ENCODE data around the gene PRKCB. TPM values are rescaled to one million over a fixed set of nuclear protein-coding genes. Genes with fewer than 3 reads are reported as not detected.

PRKCB gene
- total and polyA plus RNA-seq, 2 of the 8 experiments (the other 6 are each of a cell fraction or from before 2014, with no cell fraction given) = 7.1 to 12.1 TPM

DNA sequence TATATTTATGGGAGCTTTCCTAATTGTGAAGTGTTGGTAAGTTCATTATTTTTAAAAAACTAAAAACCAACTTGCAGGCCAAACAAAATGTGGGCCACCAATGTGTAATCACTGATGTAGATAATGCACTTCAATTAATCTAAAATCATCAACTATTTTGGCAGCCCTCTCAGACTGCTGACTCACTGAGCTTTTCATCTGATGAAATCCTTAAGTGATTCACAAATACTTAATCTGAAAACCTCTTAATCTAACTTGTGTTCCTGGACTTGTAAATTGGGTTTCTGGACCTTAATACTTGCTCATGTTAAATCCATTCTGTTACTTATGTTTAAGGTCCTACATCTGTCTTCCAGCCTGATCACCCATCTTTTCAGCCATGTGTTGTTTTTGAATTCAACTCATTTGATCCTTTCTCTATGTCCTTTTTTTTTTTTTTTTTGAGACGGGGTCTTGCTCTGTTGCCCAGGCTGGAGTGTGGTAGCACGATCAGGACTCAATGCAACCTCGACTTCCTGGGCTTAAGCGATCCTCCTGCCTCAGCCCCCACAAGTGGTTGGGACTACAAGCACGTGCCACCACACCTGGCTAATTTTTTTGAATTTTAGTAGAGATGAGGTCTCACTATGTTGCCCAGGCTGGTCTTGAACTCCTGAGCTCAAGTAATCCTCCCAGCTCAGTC lies 39.0 kb downstream of the PRKCB start:
- Histone ChIP-seq H2BK5ac (ENCODE audit: low read depth, low read length) (no peak overlapping the region), H3K4me3 (ENCODE audit: extremely low read depth in 1 of 4, insufficient read depth in 2 of 4, low read depth in 3 of 4, low read length in 4 of 4) (no peak overlapping the region), H3K79me2 (ENCODE audit: control insufficient read depth in 1 of 2, insufficient read depth in 2 of 2, low read length in 2 of 2) (no peaks in the 10 kb centered on the region), H2BK12ac (ENCODE audit: low read depth, low read length) (no peak overlapping the region), H3K23ac (ENCODE audit: insufficient read length) (no peak overlapping the region), H4K20me1 (replicated peaks in 1 of 2; ENCODE audit: control insufficient read depth in 1 of 2, insufficient read depth in 2 of 2, low read length in 2 of 2) (peaks cover 0 to 2% of the 10 kb centered on the region in 2 experiments), H2AFZ (ENCODE audit: low read length) (no peak overlapping the region), H3K9ac (replicated peaks in 1 of 4; ENCODE audit: extremely low read depth in 1 of 4, low read depth in 3 of 4, low read length in 3 of 4) (no peak overlapping the region), H2AK5ac (ENCODE audit: low read depth, low read length) (no peak overlapping the region), H3K18ac (ENCODE audit: extremely low read depth, low read length) (no peak overlapping the region), H3K4me2 (ENCODE audit: insufficient read depth in 1 of 2, low read depth in 2 of 2, low read length in 2 of 2) (no peak overlapping the region), H2BK15ac (ENCODE audit: low read length) (no peak overlapping the region), H3K56ac (replicated peaks; ENCODE audit: insufficient read length, low read depth, low read length) (no peak overlapping the region), H3K9me3 (ENCODE audit: insufficient read depth in 2 of 2, low read depth in 1 of 2, low read length in 1 of 2) (no peaks in the 10 kb centered on the region), H3K23me2 (ENCODE audit: low read depth, low read length) (no peaks in the 10 kb centered on the region), H2BK20ac (ENCODE audit: low read length) (no peak overlapping the region), H4K8ac (ENCODE audit: extremely low read depth, insufficient read depth, low read length) (no peak overlapping the region), H3K14ac (ENCODE audit: insufficient read length) (no peak overlapping the region), H3K27me3 (replicated peaks in 1 of 4; ENCODE audit: control insufficient read depth in 3 of 4, extremely low read depth in 1 of 4, insufficient read depth in 3 of 4, low read length in 3 of 4) (no peaks in the 10 kb centered on the region), H3K79me1 (ENCODE audit: low read depth, low read length) (no peaks in the 10 kb centered on the region), H3K4ac (replicated peaks; ENCODE audit: insufficient read length, low read depth, low read length) (no peak overlapping the region), H4K5ac (ENCODE audit: insufficient read length, low read depth, low read length) (no peak overlapping the region), H4K91ac (replicated peaks; ENCODE audit: insufficient read length, low read length) (no peak overlapping the region), H3K36me3 (ENCODE audit: control insufficient read depth in 2 of 4, insufficient read depth in 4 of 4, low read length in 3 of 4) (no peaks in the 10 kb centered on the region), H2BK120ac (replicated peaks; ENCODE audit: low read depth, low read length) (no peak overlapping the region), H3K4me1 (replicated peaks in 1 of 4; ENCODE audit: control insufficient read depth in 3 of 4, insufficient read depth in 4 of 4, low read length in 3 of 4) (no peaks in the 10 kb centered on the region), H3K27ac (ENCODE audit: low read depth, low read length) (no peak overlapping the region)
- CTCF ChIA-PET (ENCODE audit: partially characterized antibody) = interaction anchor here (2.0 kb wide), 1 partner anchor 161 kb away, joined by 6 read pairs; no protein-coding TSS in a partner anchor
- DNase-seq (ENCODE audit: low read depth in 1 of 2, low spot score in 2 of 2) = no peak
- 87% methylated on average over 4 of the region's 5 CpGs; no CpG with 5 or more reads in 1 of the 2 experiments for WGBS, 2 experiments (ENCODE audit: extremely low coverage in 1 of 2, insufficient coverage in 1 of 2, insufficient read length in 1 of 2, insufficient replicate concordance in 2 of 2, low coverage in 1 of 2, low lambda C conversion rate in 2 of 2, missing lambda C conversion rate in 1 of 2)
- POLR2A ChIA-PET (ENCODE audit: partially characterized antibody) = no interaction called here
- TF ChIP-seq JUND (IDR thresholded peaks at IDR 0.05; ENCODE audit: low read length) = no peak
- TF ChIP-seq CTBP2 (IDR thresholded peaks at IDR 0.05; ENCODE audit: borderline replicate concordance, insufficient read depth, insufficient read length, low read length) = no peak
- TF ChIP-seq EP300 (IDR thresholded peaks at IDR 0.05; ENCODE audit: borderline replicate concordance in 1 of 2, low read depth in 2 of 2, low read length in 2 of 2) = no peak
- TF ChIP-seq CBX8 (IDR thresholded peaks at IDR 0.05; ENCODE audit: borderline replicate concordance, low read depth, low read length) = no peak
- TF ChIP-seq, protein P1, sequence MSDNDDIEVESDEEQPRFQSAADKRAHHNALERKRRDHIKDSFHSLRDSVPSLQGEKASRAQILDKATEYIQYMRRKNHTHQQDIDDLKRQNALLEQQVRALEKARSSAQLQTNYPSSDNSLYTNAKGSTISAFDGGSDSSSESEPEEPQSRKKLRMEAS (IDR thresholded peaks at IDR 0.05) = no peak
- no peak for TF ChIP-seq TBP (IDR thresholded peaks at IDR 0.05; ENCODE audit: low read depth, low read length)
- TF ChIP-seq MAFK (IDR thresholded peaks at IDR 0.05; ENCODE audit: low read depth, low read length) = no peak
- TF ChIP-seq CREB1 (IDR thresholded peaks at IDR 0.05) = no peak
- TF ChIP-seq, protein P2, sequence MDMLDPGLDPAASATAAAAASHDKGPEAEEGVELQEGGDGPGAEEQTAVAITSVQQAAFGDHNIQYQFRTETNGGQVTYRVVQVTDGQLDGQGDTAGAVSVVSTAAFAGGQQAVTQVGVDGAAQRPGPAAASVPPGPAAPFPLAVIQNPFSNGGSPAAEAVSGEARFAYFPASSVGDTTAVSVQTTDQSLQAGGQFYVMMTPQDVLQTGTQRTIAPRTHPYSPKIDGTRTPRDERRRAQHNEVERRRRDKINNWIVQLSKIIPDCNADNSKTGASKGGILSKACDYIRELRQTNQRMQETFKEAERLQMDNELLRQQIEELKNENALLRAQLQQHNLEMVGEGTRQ (IDR thresholded peaks at IDR 0.05; ENCODE audit: low read length) = no peak
- no peak for FAIRE-seq
